IPS DF 4.7 (cell line): ENCODE results near the gene ASTN2.

Experiments used
- DNase-seq: peaks from one replicate; pipeline ENCODE4 v3.0.0-alpha.2; 2013; ENCODE audit warnings: low spot score; ENCODE audit errors: extremely low read depth

The ASTN2 gene

DNA sequence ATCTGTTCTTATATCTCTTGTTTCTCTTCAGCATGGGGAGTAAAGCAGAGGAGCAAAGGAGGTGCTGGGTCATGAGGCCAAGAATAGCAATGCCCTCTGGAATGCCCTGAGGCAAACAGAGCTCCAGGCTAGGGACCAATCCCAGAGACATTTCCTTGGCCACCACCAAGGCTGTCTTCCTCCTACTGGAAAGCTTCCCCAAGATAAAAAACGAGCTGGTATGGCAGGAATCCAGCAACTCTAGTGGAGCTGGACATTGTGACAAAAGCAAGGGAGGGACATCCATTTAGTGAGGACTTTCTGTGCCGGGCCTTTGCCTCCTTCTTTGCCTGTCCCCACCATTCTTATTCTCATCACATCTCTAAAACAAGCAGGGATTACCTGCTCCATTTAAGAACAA lies 161.6 kb downstream of the ASTN2 start:
- no peak for DNase-seq

DNA sequence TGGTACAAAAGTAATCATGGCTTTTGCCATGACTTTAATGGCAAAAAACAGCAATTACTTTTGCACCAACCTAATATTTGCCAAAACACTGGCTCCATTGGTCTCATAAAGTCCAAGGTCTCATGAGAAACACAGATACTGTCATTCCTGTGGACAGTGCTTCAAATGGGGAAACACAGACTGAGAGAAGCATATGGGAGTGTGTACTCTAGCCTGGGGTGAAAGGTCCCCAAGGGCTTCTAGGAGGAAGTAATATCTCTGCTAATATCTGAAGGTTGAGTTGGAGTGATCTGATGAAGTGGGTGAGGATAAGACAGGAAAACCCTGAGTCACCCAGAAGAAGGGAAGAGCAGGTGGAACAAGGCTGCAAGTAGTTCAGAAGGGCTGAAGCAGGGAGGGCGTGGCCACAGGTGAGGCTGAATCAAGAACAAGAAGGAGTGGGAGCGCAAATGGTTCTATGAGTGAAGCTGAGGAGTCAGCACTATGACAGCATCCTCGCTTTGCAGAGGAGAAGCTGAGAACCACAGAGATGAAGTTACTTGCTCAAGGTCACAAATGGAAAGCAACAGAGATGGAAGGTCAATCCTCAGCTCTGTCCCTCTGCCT lies 164.1 kb downstream of the ASTN2 start:
- no peak for DNase-seq

DNA sequence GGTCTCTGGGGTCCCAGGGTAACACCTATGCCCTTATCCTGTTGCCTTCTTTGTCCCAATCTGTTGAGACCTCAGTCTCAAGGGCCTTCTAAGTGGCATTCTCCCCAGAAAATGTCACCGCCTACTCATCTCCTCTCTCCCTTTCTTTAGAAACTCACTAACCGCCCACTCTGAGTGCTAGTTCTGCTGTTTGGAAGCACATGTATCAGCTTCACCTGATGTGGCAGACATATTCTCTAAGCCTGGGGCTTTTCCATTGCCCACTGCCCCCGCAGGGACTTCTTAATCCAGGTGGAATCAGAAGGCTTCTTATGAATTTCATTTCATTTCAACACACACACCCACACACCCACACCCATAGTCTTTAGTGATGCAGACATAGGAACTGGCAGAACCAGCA lies 165.1 kb downstream of the ASTN2 start:
- no peak for DNase-seq

DNA sequence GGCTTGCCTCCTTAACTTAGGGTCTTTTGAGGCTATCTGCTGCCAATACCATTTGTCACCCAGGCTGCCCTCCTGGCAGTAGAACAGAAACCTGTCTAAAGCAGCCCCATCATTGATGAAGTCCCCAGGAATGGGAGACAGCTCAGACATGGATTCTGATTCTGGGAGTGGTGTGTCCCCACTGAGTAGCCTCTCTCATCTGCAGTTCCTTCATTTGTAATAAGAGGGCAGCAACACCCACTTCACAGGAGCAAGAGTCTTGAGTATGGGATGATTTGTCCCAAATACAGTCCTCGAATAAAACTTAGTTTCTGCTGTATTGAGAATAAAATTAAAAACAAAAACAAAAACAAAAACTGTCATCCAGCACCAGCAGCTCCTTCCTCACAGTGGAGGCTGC lies 167.6 kb downstream of the ASTN2 start:
- no peak for DNase-seq

DNA sequence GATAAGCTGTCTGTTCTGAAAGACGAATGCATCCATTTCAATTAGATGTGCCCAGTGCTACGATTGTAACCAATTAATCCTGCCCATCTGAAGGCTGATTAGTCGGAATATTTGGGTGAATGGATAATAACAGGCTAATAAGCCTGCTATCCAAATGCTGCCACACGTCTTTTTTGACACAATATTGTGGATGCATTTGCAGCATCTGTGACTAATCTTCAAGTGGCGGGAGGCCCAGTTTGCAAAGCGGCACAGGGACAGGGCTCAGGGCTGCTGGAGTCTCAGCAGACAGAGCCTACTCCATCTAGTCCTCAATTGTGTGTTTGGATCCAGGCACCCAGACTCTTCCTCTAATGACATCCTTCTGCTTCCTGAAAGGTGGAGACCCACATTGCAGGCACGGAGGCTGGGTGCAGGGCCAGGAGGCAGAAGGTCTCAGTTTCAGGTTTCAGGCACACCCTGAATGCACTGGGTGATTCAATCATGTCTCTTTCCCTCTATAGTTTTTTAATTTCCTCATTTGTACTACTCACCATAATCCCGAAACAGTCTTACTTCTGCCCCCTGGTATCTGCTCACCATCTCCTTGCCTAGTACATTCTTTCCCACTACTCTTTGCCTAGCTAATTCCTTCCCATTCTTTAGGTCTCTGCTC lies 169.6 kb downstream of the ASTN2 start:
- no peak for DNase-seq

DNA sequence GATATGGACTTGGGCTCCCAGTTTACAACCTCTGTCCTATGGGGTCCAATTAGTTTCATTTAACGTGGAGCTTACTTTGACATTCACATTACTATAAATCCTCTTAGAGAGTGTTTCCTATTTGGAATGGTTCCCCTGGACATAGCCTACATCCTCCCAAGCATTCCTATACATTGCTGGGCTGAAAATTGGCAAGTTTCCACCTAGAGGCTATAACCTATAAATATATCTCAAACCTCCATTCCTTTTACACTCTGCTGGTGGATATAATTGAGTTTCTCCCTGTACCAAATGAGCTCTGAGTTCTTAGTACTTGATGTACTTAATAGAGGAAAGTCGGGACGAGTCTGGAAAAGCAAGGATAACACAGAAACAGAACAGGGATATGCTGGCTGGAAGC lies 172.8 kb downstream of the ASTN2 start:
- DNase-seq = no peak

DNA sequence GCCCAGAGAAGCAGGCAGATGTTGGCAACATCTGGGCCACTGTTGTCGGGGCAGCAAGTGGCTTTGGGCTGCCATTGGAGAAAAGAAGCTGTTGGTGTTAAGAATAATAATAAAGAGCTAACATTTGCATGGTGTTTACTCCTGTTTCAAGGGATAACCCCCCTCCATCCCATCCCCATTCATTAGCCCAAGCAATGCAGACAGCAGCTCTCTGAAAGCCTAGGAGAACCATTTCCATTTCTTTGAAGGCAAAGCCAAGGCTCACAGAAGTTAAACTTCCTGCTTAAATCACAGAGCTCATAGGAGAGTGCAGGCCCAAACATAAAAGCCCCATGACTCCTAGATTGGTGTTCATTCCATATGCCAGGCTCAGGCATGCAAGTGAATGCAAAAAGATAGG lies 175.4 kb downstream of the ASTN2 start:
- no peak for DNase-seq

DNA sequence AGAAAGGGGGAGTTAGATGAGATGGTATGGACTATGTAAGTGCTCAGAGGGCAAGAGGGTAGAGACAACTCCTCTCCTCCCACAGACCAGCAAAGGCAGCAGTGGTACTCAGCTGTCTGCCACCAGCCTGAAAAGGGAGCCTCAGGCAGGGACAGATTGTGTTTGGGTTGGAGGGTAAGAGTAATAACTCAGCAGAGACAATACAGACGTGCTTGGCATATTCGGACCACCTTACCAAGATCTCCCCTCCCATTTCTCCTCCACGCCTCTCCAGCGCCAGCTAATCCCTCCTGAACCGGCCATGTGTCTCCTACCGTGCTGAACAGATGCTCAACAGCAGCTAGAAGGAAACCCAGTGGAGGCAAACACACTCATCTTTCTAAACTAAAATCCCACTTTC lies 180.8 kb downstream of the ASTN2 start:
- DNase-seq = no peak

DNA sequence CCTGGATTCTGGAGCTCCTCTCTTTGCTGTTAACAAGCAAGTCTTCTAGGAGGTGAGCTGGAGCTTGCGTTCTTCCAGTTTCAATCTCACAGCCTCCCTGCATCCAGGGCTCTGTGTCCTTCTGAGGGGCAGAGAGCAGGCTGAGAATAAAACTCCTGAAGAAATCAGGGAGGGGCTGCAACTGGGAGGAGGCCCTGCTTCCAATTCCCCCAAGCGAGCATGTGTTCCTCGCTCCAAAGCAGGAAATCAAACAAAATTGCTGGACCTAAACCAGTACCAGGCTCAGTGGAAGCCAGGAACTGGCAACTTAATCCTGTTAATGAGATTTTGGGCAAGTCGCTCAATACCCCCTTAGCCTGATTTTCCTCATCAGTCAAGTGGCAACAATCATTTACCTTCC lies 181.8 kb downstream of the ASTN2 start:
- DNase-seq = no peak

DNA sequence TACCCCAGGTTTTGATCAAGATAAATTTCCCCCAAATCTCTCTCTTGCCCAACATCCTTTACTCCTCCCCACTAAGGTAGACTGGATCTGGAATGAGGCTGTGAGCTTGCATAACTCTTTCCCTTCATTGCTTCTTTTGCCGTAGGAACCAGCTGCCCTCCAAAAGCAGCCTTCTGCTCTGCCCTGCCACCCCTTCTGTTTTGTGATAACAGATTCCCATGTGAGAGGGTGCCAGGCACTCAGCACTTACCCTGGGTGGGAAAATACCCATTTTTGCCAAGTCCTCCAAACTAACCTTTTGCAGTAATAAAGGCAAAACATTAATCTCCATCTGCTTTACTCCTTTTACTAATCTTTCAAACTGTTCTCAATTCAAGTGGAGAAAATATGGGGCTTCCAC lies 182.6 kb downstream of the ASTN2 start:
- DNase-seq = no peak

DNA sequence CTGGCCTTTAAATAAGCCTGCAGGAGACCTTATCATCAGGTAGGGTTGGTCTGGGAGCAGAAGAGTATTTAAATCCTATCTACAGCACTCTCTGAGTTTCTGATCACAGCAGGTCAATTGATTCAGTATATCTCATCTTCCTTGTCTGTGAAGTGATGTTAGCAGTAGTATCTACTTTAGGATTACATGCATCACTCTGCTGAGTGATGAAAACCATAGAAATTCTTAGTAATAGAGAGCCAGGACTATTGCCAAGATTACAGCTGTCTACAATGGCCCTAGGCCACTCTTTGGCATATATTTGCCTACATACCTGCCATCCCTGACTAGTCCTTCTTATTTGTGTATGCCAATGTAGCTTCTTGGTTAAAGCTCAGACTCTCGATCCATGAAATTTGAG lies 183.8 kb downstream of the ASTN2 start:
- DNase-seq = no peak

DNA sequence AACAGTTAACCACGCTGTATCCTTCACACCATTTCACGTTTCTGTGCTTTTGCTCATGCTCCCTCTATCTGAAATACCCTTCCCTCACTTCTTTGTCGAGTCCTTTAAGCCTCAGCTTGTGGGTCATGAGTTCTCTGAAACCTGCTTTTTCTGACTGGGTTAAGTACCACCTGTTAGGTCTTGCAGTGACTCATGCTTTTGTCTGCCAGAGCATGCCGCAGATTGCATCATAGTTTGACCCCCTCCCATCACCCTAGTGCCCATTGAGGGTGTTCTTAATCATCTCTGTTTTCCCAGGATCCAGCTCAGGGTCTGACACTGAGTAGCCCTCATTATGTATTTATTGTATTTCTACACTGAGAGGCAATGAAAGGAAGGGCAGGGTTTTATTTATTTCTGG lies 190.2 kb downstream of the ASTN2 start:
- peak; percentile 28 for DNase-seq

DNA sequence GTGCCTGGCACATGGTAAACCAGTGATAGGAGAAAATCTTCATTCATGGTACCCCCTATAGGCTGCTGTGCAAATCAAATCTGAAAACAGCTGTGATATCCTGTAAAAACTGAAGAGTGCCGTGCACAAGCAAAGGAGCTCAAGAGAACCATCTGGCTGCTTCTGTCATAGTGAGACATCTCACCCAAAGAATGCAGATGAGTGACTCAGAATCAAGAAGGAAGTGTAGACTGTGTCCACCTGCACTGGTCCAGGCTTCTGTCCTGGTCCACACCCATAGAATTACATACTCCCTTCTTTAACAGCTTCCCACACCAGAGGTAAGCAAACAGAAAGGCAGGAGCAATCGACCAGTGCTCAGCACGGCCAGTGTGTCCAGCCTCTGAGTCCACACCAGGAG lies 195.9 kb downstream of the ASTN2 start:
- DNase-seq = no peak

DNA sequence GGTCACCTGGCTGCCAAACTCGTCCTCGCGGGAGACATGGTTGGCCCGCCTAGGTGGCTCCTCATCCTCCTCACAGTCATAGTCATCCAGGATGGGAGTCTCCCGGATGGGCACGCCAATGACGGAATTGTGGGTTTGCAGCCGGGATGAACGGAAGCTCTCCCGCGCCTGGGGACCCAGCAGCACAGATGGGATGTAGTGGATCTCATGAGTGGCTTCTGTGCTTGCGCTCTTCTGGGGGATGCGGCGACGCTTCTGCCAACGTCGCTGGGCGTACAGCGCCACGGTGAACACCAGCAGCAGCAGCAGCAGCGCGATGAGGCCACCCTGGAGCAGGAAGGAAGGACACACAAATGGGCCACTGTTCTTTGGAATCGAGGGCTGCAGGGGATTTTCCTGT lies 200.4 kb downstream of the ASTN2 start:
- DNase-seq = no peak

DNA sequence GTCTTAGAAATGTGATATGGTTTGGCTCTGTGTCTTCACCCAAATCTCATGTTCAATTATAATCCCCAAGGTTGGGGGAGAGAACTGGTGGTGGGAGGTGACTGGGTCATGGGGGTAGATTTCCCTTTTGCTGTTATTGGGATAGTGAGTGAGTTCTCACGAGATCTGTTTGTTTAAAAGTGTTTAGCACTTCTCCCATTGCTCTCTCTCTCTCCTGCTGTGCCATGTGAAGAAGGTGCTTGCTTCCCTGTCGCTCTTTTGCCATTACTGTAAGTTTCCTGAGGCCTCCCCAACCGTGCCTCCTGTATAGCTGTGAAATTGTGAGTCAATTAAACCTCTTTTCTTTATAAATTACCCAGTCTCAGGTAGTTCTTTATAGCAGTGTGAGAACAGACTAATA lies 203.6 kb downstream of the ASTN2 start:
- DNase-seq = no peak

DNA sequence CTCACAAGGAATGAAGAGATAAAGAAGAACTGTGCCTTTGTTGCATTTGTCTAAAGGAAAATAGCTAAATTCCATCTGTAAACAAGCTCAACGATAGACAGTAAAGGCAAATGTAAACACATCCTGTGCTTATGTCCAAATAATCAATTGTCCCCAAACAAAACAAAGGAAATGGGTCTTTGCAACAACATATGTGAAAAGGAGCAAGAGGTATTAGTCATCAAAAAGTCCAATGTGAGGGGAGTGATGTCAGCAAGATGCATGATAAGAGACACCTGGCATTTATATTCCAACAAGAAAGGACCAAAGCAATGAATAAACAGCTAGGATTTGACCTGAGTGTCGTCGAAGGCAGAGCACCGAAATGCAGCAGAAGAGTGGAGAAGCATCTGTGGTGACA lies 209.1 kb downstream of the ASTN2 start:
- no peak for DNase-seq

DNA sequence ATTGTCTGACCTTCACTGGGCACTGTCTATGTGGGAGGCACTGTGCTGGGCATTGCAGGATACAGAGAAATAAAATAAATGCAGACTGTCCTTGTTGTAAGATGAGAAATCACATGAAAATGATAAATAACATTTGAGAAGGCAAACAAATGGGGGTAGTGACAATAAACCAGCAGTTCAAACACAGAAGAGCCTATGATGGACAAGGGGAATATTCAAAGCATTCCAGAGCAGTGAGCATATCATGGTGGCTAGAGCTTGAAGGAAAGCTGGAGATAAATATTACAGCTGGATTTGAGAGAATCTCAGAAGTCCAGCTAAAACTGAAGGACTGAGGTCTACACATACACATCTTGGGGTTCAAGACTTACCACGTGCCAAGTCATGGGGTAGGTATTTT lies 209.9 kb downstream of the ASTN2 start:
- DNase-seq = no peak

DNA sequence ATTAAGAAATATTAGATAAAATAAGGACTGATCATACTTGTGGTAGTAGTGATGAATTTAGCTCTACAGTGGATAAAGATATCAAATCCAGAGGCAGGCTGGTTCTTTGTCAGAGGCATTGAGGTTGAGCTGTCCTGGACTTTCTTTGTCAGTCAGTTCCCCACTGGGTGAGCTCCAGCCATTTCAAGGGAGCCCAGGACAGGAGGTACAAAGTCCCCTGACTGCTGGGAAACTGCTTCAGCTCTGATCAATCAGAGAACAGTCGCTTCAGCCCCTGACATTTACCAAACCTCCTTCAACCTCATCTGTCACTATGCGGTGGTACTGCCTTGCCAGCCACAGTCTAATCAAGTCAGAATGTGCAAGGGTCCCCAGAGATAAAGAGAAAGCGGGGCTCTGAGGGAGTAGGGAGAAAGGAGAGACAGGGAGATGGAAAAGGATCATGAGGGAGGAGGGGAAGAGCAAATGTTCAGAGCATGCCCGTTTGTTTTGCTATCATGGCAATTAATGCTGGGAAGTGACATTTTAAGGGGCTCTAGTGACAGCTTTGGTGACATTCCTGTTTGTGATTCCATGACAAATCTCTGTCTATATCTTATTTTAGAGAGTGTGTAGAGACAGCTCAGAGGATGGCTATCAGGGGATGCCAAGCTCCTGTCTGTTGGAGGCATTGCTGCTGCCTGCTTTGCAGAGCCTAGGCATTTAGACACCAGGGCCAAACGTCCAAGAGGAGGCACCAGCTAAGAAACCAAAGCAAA lies 223.2 kb downstream of the ASTN2 start:
- DNase-seq = no peak

DNA sequence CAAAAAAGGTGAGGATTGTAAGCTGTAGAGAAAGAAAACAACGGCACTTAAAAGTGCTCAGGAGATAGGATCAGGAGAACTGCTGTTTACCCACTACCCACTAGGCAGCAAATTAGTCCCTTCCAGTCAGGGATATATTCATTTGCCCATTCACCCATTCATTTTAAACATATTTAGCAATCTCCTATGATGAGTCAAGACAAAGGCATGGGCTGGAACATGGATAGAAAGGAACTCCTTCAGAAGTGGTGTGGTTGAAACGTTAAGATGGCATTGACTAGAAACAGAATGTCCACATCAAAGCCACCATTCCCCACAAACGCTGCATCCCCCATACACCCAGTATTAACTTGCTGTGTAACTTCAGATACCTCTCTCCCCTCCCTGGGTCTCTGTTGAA lies 225.7 kb downstream of the ASTN2 start:
- no peak for DNase-seq

DNA sequence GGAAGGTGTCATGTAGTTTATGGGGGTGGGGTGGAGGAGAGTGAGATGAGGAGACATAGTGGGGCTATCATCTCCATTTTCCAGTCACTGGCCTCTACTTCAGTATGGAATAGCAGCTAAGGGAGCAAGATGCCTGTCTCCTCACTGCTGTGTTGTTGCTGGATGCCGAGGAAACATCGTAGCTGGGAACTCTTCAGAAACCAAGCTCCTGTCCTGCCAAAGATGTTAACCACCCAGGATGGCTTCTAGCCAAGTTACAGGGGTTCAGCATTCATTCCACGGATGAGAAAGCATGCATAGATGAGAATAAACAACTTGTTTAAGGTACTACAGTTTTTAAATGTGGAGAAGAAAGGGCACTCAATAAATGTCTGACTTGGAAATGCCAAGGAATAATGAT lies 226.5 kb downstream of the ASTN2 start:
- no peak for DNase-seq

DNA sequence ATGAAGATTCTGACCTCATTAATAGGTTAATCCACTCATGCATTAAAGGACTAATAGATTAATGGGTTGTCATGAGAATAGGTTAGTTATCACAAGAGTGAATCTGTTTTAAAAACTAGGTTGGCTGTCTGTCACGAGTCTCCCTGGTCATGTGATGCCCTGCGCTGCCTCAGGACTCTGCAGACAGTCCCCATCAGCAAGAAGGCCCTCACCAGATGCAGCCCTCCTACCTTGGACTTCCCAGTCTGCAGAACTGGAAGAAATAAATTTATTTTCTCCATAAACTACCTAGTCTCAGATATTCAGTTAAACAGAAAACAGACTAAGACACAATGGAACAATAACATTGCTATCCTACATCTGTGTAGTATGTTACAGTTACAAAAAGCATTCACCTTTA lies 227.4 kb downstream of the ASTN2 start:
- no peak for DNase-seq

DNA sequence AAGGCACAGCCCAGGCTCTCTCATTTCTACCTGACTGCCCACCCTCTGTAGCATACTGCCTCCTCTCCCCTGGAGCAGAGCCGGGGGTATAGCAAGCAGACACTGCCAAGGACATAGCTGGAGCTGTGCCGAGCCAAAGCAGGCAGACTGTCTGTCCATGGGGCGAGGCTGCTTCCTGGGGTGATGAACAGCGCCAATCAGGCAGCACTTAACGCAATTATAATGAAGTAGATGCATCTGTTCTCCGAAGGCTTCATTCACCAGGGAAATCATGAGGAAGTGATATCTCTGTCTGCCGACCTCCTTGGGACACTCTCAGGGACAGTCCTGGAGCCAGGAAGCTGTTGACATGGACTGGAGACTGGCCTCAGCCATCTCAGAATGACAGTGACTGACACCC lies 230.7 kb downstream of the ASTN2 start:
- DNase-seq = no peak

DNA sequence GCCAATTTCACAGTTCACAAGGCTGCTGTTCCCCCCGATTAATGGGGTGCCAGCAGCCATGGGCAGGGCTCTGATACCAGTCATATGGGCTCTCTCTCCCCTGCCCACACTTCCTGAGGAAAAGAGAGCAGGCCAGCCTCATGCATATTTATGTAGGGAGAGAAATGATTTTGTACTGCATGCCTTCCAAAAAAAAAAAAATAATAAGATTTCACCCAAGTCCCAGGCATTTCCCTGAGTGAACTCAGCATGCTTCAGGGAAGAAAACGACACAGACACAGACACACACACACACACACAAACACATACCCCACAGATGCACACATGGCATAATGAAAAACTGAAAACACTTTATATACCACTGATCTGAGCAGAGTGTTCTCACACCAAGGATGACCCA lies 232.8 kb downstream of the ASTN2 start:
- no peak for DNase-seq
